GM12872 (cell line): Measurements from ENCODE around the gene TXNDC2.

Experiments
- TF ChIP-seq, protein P1 (sequence below): IDR thresholded peaks from 3 replicates; pipeline ENCODE4 v1.5.1; 2011; ENCODE audit warnings: low read depth, mild to moderate bottlenecking, low read length, moderate library complexity; ENCODE audit not compliant: insufficient read depth

The TXNDC2 gene

DNA sequence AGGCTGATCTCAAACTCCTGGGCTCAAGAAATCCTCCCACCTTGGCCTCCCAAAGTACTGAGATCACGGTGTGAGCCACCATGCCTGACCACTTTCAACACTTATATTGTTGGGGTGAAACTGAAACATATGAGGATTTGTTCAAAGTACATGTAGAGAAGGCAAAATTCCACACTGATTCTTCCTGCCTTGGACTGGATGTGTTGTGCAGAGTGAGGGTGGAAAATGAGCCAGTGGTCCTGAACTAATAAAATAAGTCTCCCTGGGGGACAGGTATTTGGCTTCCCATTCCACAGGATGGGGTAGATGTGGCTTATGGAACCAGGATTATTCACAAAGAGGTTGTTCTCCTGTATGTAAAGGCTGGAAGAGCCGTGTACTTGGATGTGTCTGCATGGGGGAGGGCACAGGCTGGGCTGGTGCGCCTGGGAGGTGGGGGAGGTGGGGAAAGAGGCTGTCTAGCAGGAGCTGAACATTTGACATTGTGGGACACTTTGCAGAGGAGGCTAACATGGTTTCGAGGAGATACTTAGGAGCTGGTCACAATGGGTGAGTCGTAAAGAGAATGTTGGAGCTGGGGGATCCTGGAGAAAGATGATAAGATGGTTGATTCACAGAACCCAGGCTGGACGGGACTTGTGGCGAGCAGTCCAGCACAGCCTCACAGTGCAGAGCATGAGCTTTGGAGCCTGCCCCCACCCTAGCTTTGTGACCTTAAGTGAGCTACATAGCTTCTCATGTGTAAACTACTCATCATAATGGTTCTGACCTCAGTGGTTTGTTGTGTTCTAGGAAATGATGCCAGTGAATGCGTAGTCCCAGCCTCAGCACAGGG lies at the start of gene TXNDC2:
TSS of gene TXNDC2 (plus strand) at position 804 of the 835 bp plus-strand sequence. CDS start 708 bp downstream, outside the sequence.
- TF ChIP-seq, protein P1, sequence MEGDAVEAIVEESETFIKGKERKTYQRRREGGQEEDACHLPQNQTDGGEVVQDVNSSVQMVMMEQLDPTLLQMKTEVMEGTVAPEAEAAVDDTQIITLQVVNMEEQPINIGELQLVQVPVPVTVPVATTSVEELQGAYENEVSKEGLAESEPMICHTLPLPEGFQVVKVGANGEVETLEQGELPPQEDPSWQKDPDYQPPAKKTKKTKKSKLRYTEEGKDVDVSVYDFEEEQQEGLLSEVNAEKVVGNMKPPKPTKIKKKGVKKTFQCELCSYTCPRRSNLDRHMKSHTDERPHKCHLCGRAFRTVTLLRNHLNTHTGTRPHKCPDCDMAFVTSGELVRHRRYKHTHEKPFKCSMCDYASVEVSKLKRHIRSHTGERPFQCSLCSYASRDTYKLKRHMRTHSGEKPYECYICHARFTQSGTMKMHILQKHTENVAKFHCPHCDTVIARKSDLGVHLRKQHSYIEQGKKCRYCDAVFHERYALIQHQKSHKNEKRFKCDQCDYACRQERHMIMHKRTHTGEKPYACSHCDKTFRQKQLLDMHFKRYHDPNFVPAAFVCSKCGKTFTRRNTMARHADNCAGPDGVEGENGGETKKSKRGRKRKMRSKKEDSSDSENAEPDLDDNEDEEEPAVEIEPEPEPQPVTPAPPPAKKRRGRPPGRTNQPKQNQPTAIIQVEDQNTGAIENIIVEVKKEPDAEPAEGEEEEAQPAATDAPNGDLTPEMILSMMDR = no peak

DNA sequence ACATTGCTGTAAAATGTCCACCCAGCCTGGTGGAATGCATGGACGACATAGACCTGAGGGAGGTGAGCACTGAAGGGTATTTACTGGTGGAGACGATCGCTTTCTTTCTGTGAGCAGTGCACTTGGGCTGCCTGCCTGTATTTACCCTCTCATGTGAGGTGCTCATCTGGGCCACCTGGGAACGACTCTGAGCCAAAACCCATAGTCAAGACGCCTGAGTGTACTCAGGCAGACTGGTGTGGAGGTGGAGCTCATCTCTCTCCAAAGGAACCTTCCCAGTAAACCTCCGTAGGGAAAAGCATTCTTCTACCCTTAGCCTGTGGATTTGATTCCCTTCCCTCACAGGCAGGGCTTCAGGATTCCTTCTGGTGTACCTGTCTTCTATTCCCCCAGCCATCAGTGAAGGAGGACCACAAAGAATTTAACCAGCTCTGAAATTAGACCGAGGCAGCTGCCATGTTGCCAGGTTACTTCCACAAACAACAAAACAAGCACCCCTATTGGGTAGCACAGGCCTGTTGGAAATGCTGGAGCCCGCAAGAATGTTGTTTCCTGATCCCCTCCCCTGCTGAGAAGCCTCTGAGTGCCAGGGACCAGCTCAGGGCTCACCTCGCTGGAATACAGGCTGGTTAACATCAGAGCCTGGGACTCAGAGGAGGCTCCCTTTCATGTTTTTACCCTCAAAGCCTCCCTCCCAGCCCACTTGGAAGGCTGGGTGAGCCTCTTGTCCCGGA lies 47.5 kb upstream of the TXNDC2 start:
- TF ChIP-seq, protein P1 = no peak

DNA sequence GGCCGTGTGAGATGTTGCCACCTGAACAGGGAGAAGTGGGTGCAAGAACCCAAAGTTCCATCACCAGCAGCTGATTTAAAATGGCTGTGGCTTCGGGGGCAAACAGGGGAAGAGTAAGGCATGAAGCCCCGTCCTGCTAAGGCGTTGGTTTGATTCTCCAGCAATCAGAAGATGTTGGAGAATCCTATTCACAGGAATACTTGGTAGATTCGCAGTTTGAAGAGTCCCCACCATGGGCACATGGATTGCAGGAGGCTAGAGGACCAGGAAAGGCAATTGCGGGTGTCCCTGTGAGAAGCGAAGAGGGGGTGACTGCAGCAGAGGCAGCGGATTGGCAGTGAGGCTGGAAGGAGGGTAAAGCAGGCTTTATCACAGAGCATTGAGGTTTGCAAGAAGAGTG lies 46.6 kb upstream of the TXNDC2 start:
- TF ChIP-seq, protein P1 = no peak

DNA sequence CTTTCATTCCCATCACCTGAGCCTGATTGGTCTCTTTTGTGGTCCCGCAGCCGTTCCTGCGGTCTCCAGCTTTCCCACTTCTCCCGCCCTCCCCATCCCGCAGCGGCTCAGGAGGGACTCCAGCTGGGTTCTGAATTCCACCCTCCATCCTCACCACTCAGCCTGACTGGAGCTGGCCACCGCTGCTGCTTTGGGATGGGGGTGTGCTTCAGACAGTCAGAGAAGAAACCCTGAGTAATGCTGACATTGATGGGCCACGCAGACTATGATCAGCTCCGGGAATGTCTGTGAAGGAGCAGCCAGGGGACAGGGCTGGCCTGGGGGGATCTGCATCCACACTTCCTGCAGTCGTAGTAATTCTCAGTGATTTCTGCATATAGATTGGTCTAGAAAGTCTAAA lies 45.9 kb upstream of the TXNDC2 start:
- TF ChIP-seq, protein P1 = no peak

DNA sequence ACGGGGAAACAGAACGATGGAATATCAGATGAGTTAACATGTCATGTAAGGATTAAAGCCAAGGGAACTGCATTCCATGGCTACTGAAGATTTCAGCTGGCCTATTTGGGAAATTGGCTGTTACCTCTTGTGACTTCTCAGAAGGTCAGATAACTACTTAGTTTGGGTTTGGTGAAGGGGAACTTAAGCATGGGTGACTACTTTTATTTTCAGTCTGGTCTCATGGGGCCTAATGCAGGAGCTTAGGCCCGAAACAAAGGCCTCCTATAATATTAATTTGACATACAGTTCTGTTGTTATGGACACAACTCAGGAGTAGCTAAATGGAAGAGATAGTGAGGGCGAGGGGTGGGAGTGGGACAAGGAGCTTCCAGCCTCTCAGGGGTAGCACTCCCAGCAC lies 44.0 kb upstream of the TXNDC2 start:
- TF ChIP-seq, protein P1 = no peak

DNA sequence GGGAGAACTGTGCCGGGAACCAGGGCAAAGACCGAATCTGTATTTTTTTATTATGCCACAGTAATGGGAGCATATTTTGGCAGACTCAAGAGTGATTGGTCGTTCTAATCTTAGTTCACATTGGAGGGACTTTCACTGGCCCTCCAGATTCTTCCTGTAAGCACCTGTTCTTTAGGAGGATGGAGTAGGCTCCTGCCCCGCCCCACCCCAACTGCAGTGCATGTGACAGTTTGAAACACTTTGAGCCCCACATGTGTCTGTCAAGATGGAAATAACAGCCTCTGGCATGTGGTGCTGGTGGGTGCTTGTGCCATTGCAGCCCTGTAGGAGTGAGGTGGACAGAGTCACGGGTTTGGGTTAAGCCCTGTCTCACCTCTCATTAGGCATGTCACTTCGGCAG lies 43.3 kb upstream of the TXNDC2 start:
- TF ChIP-seq, protein P1 = no peak

DNA sequence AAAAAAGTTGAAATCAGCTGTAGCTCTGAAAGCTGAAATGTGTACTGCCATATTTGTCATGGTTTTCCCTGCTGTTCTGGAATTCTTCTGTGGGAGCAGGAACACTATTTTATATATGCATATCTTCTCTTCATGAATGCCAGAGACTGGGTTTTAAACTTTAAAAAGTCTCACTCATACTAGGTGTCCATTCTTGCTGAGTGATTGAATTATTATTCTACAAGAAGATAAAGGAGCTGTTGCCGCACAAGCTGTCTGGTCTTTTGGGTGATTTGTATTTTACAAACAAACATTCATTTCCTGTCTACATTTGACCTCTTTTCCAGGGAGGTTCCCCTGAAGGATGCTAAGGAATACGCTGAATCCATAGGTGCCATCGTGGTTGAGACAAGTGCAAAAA lies 40.5 kb upstream of the TXNDC2 start:
- TF ChIP-seq, protein P1 = no peak
